ENCODE data around the gene DTNA. TPM values are rescaled to one million over a fixed set of nuclear protein-coding genes. Genes with fewer than 3 reads are reported as not detected.

DTNA gene
- total RNA-seq, 1 experiment from 2014 or later, result 7.8 TPM

GRCh38 chr18:34818064-34818463, 108.0 kb downstream of the DTNA start:
- DNase-seq (no peak), ATAC-seq (no peak)
- Histone ChIP-seq H3K27me3 (ENCODE audit: low read length) (no peaks in the 10 kb centered on the region), H3K4me2 (ENCODE audit: low read length) (no peak overlapping the region), H3K9ac (ENCODE audit: low read length) (no peak overlapping the region), H2AFZ (ENCODE audit: low read length) (no peak overlapping the region), H3K27ac (ENCODE audit: low read length) (no peak overlapping the region), H3K79me2 (ENCODE audit: low read length) (no peaks in the 10 kb centered on the region), H3K4me3 (ENCODE audit: low read length) (no peak overlapping the region), H3K36me3 (ENCODE audit: low read depth, low read length) (no peaks in the 10 kb centered on the region), H3K9me3 (ENCODE audit: low read length) (no peaks in the 10 kb centered on the region), H3F3A (ENCODE audit: low read length, unreplicated experiment) (no peaks in the 10 kb centered on the region), H3K9me2 (replicated peaks; ENCODE audit: low read length) (no peaks in the 10 kb centered on the region), H4K20me1 (ENCODE audit: low read length) (no peaks in the 10 kb centered on the region), H3K4me1 (ENCODE audit: insufficient read depth, low read length) (no peaks in the 10 kb centered on the region)
- TF ChIP-seq EZH2phosphoT487 (IDR thresholded peaks at IDR 0.05; ENCODE audit: borderline replicate concordance, low read length) (no peak), CTCF (conservative IDR thresholded peaks at IDR 0.05; ENCODE audit: low read depth, low read length) (no peak), EZH2 (IDR thresholded peaks at IDR 0.05; ENCODE audit: low read length, unreplicated experiment) (no peak)
- intact Hi-C loops (cut with micrococcal nuclease), result no loop called here
- ChIA-PET POLR2A (ENCODE audit: unreplicated experiment) (no interaction called here), CTCF (no interaction called here)
- no TSS peak for BruUV-seq (replicated peaks)

- ATAC-seq (no peak), DNase-seq (no peak)
- Histone ChIP-seq H3K4me1 (ENCODE audit: insufficient read depth, low read length) (no peaks in the 10 kb centered on the region), H3K4me2 (ENCODE audit: low read length) (no peak overlapping the region), H2AFZ (ENCODE audit: low read length) (no peak overlapping the region), H3K4me3 (ENCODE audit: low read length) (no peak overlapping the region), H3K36me3 (ENCODE audit: low read depth, low read length) (no peaks in the 10 kb centered on the region), H3K79me2 (ENCODE audit: low read length) (no peaks in the 10 kb centered on the region), H3K9me3 (ENCODE audit: low read length) (no peaks in the 10 kb centered on the region), H3K9ac (ENCODE audit: low read length) (no peak overlapping the region), H4K20me1 (ENCODE audit: low read length) (no peaks in the 10 kb centered on the region), H3K27ac (ENCODE audit: low read length) (no peak overlapping the region), H3K9me2 (replicated peaks; ENCODE audit: low read length) (no peaks in the 10 kb centered on the region), H3F3A (ENCODE audit: low read length, unreplicated experiment) (no peaks in the 10 kb centered on the region), H3K27me3 (ENCODE audit: low read length) (no peaks in the 10 kb centered on the region)
- ChIA-PET CTCF (no interaction called here), POLR2A (ENCODE audit: unreplicated experiment) (no interaction called here)
- intact Hi-C loops (cut with micrococcal nuclease), result no loop called here
- TF ChIP-seq EZH2phosphoT487 (IDR thresholded peaks at IDR 0.05; ENCODE audit: borderline replicate concordance, low read length), result no peak
- TF ChIP-seq CTCF (conservative IDR thresholded peaks at IDR 0.05; ENCODE audit: low read depth, low read length), result no peak
- TF ChIP-seq EZH2 (IDR thresholded peaks at IDR 0.05; ENCODE audit: low read length, unreplicated experiment), result no peak
- BruUV-seq (replicated peaks), result no TSS peak
Observed at GRCh38 chr18:34820360-34821065, 110.4 kb downstream of the DTNA start.

- no TSS peak for BruUV-seq (replicated peaks)
- Histone ChIP-seq H3K36me3 (ENCODE audit: low read depth, low read length) (no peaks in the 10 kb centered on the region), H4K20me1 (ENCODE audit: low read length) (no peaks in the 10 kb centered on the region), H2AFZ (ENCODE audit: low read length) (no peak overlapping the region), H3K27me3 (ENCODE audit: low read length) (no peaks in the 10 kb centered on the region), H3K4me2 (ENCODE audit: low read length) (no peak overlapping the region), H3K27ac (ENCODE audit: low read length) (no peak overlapping the region), H3K9me3 (ENCODE audit: low read length) (no peaks in the 10 kb centered on the region), H3F3A (ENCODE audit: low read length, unreplicated experiment) (no peaks in the 10 kb centered on the region), H3K4me3 (ENCODE audit: low read length) (no peak overlapping the region), H3K4me1 (ENCODE audit: insufficient read depth, low read length) (no peaks in the 10 kb centered on the region), H3K9me2 (replicated peaks; ENCODE audit: low read length) (no peaks in the 10 kb centered on the region), H3K9ac (ENCODE audit: low read length) (no peak overlapping the region), H3K79me2 (ENCODE audit: low read length) (no peaks in the 10 kb centered on the region)
- DNase-seq (no peak), ATAC-seq (peak; percentile 27; the same call in 1 of the 2 replicates)
- TF ChIP-seq CTCF (conservative IDR thresholded peaks at IDR 0.05; ENCODE audit: low read depth, low read length), result no peak
- CTCF ChIA-PET, result no interaction called here
- intact Hi-C loops (cut with micrococcal nuclease), result no loop called here
- POLR2A ChIA-PET (ENCODE audit: unreplicated experiment), result interaction anchor here (0.6 kb wide), 1 partner anchor 651 kb away, joined by 4 read pairs; no protein-coding TSS in a partner anchor
Observed at GRCh38 chr18:34821669-34822210, 111.6 kb downstream of the DTNA start.

All from PC-3 (cell line).